Measurements from ENCODE around the gene ZC3H12A.
"Not testable (repeated sequence)": the region's sequence is repeated elsewhere in the genome, so short reads cannot be mapped to it uniquely, and the experiment has no call there.

Gene ZC3H12A

DNA sequence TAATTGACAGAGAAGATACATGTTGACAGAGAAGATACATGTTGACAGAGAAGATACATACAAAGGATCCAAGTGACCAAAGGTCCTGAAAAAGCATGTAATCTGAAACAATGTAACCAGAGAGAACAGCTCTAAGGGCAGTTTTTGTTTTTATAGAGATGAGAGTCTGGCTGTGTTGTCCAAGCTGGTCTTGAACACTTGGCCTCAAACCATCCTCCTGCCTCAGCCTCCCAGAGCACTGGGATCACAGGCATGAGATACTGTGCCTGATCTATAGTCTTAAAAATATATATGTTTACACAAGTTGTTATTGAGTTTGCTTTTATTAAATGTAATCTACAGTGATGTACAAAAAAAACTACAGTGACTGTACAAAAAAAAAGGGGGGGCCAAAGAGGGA, 27.7 kb downstream of the ZC3H12A start:
- no peak for DNase-seq (ENCODE audit: low read depth, low spot score)

DNA sequence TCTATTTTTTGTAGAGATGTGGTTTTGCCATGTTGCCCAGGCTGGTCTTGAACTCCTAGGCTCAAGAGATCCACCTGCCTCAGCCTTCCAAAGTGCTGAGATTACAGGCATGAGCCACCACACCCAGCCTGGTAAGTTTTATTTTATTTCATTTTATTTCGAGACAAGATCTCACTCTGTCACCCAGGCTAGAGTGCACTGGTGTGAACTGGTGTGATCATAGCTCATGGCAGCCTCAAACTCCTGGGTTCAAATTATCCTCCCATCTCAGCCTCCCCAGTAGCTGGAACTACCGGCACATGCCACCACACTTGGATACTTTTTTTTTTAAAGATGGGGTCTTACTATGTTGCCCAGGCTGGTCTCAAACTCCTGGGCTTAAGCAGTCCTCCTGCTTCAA, 28.4 kb downstream of the ZC3H12A start:
- not testable (repeated sequence) for DNase-seq (ENCODE audit: low read depth, low spot score)

DNA sequence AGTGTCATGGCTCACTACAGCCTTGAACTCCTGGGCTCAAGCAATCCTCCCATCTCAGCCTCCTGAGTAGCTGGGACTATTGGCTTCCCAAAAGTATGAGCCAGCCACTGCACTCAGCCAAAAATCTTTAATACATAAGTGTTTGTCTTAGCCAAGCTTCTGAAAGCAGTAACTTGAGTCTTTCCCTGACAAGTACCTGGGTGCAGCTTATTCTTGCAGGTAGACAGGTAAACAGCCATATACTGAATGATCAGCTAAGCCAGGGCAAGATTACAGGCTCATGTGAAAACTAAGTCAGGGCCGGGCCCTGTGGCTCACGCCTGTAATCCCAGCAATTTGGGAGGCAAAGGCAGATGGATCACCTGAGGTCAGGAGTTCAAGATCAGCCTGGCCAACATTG, 32.4 kb downstream of the ZC3H12A start:
- DNase-seq (ENCODE audit: low read depth, low spot score), result no peak

DNA sequence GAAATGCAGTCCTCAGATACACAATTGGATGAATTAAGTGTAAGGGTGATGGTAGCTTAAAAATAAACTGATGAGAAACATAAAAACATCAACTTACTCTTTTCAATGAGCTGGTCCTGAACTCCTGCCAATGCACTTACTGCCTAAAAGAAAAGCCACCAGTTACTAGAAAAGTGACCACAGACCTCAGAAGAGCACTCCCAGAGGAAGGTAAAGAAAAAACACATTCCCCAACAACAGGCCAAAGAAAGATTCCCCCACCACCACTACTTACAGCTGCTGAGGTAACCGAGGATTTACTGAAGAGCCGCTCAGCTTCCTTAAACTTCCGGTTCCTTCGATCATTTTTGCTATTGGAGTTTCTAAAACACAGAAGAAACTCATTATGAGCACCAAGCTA, 34.8 kb downstream of the ZC3H12A start:
- DNase-seq (ENCODE audit: low read depth, low spot score), result no peak

DNA sequence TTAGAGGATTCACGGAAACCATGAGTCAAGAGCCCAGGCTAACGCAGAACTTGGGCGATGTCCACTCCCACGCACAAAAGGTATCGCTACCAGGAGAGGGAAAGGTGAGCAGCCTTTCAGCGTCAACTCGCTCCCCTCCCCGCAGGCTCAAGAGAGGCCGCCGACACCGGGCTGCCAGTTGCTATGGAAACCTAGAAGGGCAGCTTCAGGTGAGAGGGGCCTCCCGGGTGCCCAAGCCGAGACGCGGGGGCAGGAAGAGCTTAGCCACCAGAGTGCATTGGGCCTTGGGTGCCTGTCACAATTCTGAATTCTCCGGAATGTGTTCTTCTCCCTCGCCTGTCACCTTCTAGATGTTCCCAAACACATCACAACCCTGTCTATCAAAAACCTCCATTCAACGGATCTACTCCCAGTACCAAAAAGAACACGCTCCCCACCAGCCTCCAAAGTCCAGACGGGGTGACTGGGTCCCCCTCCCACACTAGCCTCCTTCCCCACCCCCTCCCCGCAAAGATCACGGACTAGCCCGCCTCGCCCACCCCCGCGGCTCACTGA, 39.5 kb downstream of the ZC3H12A start:
- DNase-seq (ENCODE audit: low read depth, low spot score), result peak; percentile 31

DNA sequence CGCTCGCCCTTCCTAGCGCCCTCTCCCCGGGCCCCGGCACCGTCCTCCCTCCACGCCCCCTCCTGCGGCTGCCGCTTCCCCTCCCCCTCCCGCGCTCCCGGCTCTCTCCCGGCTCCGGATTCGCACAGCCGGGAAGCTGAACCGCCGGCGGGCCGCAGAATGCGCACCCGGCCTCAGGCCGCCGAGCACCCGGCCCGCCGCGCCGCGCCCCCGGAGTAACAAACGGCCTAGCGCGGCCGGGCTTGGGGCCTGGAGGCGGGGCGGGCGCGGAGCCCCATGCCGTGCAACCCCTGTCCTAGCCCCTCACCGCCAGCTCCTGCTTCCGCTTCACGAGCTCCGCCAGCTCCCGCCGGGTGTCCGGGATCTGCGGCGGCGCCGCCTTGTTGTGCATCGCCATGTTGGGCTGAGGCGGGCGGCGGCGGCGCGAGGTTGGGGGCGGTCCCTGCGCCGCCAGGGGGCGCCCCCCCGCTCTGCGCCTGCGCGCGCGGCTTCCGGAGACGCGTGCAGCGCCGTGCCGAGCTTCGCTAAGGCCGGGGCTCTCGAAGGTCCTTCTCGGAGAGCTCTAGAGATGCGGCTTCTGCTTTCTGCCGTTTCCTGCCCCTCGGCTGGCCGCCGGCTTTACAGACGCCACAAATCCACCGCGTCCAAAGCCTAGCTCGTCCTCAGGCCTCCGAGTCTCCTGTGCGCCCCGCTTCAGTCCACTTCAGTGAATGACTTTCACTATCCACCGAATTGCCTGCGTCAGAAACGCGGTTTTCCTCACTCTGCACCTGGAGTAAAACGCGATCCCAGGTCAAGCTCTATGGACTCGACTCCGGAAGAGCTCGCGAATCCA, 40.2 kb downstream of the ZC3H12A start, which contains the start of gene MEAF6:
Gene MEAF6 (minus strand): TSS at position 417 of the 835 bp plus-strand sequence. CDS start 20 bp downstream, at position 397.
- peak; percentile 65 for DNase-seq (ENCODE audit: low read depth, low spot score)

DNA sequence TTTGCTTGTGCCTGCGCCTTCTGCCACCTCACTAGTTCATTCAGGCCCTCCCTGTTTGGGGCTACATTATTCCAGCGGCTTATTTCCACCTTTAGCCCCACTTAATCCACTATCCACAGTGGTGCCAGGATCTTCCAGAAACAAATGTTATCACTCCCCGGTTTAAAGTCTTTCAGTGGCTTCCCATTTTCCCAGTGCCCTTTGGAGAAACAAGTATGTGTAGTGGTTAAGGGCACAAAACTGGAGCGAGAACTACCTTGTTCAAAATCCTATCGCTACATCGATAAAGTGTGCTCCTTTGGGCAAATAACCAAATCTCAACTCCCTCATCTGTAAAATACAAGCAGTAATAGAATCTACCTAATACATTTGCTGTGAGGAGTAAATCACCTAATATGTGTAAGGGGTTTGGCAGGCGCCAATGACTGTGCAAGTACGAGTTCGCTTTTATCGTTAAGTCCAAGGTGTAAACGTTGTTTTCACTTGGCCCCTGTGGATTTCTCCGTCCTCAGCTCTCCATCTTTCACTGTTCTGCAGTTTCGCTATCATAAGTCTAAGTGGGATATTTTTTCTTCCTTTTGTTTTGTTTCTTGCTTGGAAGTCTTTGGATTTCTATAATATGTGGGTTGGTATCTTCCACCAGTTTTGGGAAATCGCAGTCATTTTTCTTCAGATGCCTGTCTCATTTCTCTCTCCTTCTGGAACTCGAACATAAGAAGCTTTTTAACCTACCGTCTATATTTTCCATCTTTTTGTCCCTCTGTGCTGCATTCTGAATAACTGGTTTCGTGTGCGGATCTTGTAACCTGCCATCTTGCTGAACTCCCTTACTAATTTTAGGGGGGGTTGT, 41.0 kb downstream of the ZC3H12A start:
- no peak for DNase-seq (ENCODE audit: low read depth, low spot score)

DNA sequence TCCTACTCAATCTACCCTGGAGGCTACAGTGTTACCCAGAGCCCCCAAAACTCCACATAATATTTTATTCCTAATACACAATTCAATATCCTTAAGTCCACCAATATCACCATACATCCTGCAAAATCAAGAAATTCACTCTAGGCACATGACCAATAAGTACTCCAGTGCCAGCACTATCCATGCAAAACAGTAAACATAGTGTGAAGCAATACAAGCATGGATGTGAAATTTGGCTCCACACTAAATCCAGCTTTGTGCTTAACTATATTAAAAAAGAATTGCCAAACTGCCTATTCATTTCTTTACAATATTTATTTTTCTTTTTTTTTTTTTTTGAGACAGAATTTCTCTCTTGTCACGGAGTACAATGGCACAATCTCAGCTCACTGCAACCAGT, 43.2 kb downstream of the ZC3H12A start:
- DNase-seq (ENCODE audit: low read depth, low spot score), result no peak

DNA sequence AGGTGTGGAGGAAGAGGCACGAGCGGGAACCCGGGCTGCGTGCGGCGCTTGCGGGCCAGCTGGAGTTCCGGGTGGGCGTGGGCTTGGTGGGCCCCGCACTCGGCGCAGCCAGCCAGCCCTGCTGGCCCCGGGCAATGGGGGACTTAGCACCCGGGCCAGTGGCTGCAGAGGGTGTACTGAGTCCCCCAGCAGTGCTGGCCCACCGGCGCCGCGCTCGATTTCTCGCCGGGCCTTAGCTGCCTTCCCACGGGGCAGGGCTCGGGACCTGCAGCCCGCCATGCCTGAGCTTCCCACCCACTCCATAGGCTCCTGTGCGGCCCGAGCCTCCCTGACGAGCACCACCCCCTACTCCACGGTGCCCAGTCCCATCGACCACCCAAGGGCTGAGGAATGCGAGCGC, 43.9 kb downstream of the ZC3H12A start:
- DNase-seq (ENCODE audit: low read depth, low spot score), result not testable (repeated sequence)

DNA sequence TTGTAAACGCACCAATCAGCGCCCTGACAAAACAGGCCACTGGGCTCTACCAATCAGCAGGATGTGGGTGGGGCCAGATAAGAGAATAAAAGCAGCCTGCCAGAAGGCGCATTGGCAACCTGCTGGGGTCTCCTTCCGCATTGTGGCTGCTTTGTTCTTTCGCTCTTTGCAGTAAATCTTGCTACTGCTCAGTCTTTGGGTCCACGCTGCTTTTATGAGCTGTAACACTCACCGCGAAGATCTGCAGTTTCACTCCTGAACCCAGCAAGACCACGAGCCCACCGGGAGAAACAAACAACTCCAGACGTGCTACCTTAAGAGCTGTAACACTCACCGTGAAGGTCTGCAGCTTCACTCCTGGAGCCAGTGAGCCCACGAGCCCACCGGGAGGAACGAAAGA, 44.5 kb downstream of the ZC3H12A start:
- DNase-seq (ENCODE audit: low read depth, low spot score), result peak; percentile 1

DNA sequence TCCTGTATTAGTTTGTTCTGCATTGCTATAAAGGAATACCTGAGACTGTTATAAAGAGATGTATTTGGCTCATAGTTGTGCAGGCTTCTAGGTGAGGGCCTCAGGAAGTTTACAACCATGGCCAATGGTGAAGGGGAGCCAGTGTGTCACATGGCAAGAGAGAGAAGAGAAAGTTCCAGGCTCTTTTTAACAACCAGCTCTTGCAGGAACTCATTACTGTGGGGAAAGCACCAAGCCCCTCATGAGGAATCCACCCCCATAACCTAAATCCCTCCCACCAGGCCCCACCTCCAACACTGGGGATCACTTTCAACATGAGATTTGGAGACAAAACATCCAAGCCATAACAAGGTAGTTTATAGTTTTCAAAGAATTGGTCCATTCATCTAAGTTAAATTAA, 45.2 kb downstream of the ZC3H12A start:
- no peak for DNase-seq (ENCODE audit: low read depth, low spot score)

DNA sequence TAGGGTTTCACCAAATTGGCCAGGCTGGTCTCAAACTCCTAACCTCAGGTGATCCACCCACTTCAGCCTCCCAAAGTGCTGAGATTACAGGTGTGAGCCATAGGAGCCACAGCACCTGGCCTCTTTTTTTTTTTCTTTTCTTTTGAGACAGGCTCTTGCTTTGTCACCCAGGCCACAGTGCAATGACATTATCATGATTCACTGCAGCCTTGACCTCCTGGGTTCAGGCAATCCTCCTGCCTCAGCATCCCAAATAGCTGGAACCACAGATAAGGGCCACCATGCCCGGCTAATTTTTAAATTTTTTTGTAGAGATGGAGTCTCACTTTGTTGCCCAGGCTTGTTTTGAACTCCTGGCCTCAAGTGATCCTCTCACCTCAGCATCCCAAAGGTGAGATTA, 55.5 kb downstream of the ZC3H12A start:
- DNase-seq (ENCODE audit: low read depth, low spot score), result not testable (repeated sequence)

DNA sequence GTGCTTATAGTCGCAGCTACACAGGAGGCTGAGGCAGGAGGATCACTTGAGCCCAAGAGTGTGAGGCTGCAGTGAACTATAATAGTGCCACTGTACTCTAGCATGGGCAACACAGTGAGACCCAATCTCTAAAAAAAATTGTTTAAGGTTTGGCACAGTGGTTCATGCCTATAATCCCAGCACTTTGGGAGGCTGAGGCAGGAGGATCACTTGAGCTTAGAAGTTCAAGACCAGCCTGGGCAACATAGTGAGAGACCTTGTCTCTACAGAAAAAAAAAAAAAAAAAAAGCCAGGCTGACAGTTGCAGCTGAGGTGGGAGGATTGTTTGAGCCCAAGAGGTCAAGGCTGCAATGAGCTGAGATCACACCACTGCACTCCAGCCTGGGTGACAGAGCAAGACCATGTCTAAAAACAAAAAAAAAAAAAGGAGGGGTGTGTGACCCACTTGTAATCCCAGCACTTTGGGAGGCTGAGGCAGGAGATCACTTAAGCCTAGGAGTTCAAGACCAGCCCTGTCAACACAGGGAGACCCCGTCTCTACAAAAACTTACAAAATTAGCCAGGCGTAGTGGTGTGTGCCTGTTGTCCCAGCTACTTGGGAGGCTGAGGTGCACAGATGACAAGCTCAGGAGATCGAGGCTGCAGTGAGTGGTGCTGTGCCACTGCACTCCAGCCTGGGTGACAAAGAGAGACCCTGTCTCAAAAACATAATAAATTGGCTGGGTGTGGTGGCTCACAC, 58.2 kb downstream of the ZC3H12A start:
- DNase-seq (ENCODE audit: low read depth, low spot score), result not testable (repeated sequence)

DNA sequence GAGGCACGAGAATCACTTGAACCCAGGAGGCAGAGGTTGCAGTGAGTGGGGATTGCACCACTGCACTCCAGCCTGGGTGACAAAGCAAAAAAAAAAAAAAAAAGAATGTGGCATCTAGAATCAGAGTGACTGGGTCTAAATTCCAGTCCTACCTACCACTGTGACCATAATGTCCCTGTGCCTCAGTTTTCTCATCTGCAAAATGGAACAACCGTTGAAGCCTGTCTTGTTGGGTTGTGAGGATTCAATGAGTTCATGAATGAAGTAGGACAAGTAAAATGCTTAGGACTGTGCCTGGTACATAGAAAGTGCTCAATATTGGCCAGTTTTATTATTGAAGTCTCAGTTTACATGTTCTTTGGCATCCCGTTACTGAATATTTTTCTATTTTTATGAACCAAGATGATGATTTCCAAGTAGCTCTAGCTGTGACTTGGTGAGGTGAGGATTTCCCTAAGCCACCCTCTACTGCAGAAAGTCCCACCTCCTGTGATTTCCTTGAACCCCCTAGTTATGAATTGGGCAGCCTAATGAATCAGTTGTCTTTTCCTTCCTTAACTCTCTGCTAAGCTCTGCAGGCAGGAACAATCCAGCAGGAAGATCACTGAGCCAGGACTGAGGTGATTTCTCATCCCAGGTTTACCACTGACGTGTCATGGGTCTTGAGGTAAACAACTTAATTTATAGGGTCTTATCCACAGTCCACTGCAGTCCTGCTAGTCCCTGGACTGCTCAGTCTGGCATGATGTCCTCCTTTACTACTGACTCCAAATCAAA, 59.1 kb downstream of the ZC3H12A start:
- DNase-seq (ENCODE audit: low read depth, low spot score), result no peak
